ENCODE results near the gene GORASP2. TPM values are rescaled to one million over a fixed set of nuclear protein-coding genes. Genes with fewer than 3 reads are reported as not detected.

GORASP2 gene
- total RNA-seq, 1 experiment from 2014 or later: 102 TPM

DNA sequence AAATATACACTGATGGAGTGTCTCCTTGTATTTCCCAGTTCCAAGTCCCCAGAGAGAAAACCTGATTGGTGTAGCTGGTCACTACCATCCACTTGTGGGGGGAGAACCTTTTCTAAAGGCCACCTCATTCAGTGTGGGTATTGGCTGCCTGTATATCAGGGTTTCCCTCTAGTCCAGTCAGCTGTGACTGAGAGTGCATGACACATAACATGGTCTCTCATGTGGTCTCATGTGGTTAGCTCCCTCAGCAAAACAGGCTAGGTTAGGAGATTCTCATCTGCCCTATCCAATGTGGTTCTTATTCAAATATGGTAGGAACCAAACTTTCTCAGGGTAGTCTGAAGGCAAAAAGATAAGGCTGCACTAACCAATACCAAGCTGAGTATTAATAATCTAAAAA lies 4.1 kb upstream of the GORASP2 start:
- H3K4me1 Mint-ChIP-seq: peaks cover 22% of the 10 kb centered on the region
- ATAC-seq (no peak), DNase-seq (ENCODE audit: low spot score) (no peak)
- H3K27me3 Mint-ChIP-seq (ENCODE audit: low read depth): no peaks in the 10 kb centered on the region
- no peak overlapping the region for H3K27ac Mint-ChIP-seq
- peaks cover 31% of the 10 kb centered on the region for H3K36me3 Mint-ChIP-seq
- CTCF ChIA-PET: no interaction called here
- TF ChIP-seq, protein P1, sequence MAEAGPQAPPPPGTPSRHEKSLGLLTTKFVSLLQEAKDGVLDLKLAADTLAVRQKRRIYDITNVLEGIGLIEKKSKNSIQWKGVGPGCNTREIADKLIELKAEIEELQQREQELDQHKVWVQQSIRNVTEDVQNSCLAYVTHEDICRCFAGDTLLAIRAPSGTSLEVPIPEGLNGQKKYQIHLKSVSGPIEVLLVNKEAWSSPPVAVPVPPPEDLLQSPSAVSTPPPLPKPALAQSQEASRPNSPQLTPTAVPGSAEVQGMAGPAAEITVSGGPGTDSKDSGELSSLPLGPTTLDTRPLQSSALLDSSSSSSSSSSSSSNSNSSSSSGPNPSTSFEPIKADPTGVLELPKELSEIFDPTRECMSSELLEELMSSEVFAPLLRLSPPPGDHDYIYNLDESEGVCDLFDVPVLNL (CRISPR knock-in tag; IDR thresholded peaks at IDR 0.05; ENCODE audit: borderline replicate concordance, low read depth): no peak
- TF ChIP-seq, protein P2, sequence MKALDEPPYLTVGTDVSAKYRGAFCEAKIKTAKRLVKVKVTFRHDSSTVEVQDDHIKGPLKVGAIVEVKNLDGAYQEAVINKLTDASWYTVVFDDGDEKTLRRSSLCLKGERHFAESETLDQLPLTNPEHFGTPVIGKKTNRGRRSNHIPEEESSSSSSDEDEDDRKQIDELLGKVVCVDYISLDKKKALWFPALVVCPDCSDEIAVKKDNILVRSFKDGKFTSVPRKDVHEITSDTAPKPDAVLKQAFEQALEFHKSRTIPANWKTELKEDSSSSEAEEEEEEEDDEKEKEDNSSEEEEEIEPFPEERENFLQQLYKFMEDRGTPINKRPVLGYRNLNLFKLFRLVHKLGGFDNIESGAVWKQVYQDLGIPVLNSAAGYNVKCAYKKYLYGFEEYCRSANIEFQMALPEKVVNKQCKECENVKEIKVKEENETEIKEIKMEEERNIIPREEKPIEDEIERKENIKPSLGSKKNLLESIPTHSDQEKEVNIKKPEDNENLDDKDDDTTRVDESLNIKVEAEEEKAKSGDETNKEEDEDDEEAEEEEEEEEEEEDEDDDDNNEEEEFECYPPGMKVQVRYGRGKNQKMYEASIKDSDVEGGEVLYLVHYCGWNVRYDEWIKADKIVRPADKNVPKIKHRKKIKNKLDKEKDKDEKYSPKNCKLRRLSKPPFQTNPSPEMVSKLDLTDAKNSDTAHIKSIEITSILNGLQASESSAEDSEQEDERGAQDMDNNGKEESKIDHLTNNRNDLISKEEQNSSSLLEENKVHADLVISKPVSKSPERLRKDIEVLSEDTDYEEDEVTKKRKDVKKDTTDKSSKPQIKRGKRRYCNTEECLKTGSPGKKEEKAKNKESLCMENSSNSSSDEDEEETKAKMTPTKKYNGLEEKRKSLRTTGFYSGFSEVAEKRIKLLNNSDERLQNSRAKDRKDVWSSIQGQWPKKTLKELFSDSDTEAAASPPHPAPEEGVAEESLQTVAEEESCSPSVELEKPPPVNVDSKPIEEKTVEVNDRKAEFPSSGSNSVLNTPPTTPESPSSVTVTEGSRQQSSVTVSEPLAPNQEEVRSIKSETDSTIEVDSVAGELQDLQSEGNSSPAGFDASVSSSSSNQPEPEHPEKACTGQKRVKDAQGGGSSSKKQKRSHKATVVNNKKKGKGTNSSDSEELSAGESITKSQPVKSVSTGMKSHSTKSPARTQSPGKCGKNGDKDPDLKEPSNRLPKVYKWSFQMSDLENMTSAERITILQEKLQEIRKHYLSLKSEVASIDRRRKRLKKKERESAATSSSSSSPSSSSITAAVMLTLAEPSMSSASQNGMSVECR (CRISPR knock-in tag; IDR thresholded peaks at IDR 0.05; ENCODE audit: borderline replicate concordance): no peak
- TF ChIP-seq ZNF423 (CRISPR knock-in tag; IDR thresholded peaks at IDR 0.05): no peak
- TF ChIP-seq, protein P3, sequence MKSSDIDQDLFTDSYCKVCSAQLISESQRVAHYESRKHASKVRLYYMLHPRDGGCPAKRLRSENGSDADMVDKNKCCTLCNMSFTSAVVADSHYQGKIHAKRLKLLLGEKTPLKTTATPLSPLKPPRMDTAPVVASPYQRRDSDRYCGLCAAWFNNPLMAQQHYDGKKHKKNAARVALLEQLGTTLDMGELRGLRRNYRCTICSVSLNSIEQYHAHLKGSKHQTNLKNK (CRISPR knock-in tag; IDR thresholded peaks at IDR 0.05): no peak
- TF ChIP-seq PRRX2 (CRISPR knock-in tag; IDR thresholded peaks at IDR 0.05): no peak
- TF ChIP-seq, protein P4, sequence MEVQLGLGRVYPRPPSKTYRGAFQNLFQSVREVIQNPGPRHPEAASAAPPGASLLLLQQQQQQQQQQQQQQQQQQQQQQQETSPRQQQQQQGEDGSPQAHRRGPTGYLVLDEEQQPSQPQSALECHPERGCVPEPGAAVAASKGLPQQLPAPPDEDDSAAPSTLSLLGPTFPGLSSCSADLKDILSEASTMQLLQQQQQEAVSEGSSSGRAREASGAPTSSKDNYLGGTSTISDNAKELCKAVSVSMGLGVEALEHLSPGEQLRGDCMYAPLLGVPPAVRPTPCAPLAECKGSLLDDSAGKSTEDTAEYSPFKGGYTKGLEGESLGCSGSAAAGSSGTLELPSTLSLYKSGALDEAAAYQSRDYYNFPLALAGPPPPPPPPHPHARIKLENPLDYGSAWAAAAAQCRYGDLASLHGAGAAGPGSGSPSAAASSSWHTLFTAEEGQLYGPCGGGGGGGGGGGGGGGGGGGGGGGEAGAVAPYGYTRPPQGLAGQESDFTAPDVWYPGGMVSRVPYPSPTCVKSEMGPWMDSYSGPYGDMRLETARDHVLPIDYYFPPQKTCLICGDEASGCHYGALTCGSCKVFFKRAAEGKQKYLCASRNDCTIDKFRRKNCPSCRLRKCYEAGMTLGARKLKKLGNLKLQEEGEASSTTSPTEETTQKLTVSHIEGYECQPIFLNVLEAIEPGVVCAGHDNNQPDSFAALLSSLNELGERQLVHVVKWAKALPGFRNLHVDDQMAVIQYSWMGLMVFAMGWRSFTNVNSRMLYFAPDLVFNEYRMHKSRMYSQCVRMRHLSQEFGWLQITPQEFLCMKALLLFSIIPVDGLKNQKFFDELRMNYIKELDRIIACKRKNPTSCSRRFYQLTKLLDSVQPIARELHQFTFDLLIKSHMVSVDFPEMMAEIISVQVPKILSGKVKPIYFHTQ (CRISPR knock-in tag; IDR thresholded peaks at IDR 0.05): no peak
- no peak overlapping the region for H3K4me3 Mint-ChIP-seq
- H3K9me3 Mint-ChIP-seq: peaks cover 27% of the 10 kb centered on the region
- POLR2A ChIA-PET: no interaction called here

DNA sequence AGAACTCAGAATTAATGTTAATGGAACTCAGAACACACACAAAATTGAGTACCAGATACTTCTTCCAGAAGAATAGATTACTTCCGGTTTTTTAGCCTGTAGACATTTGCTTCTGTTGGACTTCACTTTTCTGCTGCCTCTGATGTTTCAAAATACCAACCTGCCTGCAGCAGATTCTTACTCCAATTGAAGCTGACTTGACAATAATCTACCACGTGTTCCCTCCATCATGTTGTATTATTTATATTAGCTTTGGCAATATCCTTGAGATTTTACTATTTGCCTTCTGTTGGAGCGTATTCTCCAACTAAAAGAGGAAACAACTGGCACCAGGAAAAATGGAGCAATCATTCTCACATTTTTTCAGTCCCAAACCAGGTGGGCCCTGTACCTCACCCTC lies 3.1 kb upstream of the GORASP2 start:
- no peak for DNase-seq (ENCODE audit: low spot score)
- Mint-ChIP-seq H3K36me3 (peaks cover 31% of the 10 kb centered on the region), H3K9me3 (peaks cover 24% of the 10 kb centered on the region), H3K27me3 (ENCODE audit: low read depth) (no peaks in the 10 kb centered on the region), H3K27ac (no peak overlapping the region), H3K4me3 (no peak overlapping the region), H3K4me1 (peaks cover 31% of the 10 kb centered on the region)
- ChIA-PET POLR2A (no interaction called here), CTCF (no interaction called here)
- no peak for ATAC-seq
- TF ChIP-seq, protein P5, sequence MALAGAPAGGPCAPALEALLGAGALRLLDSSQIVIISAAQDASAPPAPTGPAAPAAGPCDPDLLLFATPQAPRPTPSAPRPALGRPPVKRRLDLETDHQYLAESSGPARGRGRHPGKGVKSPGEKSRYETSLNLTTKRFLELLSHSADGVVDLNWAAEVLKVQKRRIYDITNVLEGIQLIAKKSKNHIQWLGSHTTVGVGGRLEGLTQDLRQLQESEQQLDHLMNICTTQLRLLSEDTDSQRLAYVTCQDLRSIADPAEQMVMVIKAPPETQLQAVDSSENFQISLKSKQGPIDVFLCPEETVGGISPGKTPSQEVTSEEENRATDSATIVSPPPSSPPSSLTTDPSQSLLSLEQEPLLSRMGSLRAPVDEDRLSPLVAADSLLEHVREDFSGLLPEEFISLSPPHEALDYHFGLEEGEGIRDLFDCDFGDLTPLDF (CRISPR knock-in tag; IDR thresholded peaks at IDR 0.05): no peak
- TF ChIP-seq, protein P2 (CRISPR knock-in tag; IDR thresholded peaks at IDR 0.05; ENCODE audit: borderline replicate concordance): no peak
- TF ChIP-seq RORB (CRISPR knock-in tag; IDR thresholded peaks at IDR 0.05) (no peak), FOXP1 (CRISPR knock-in tag; IDR thresholded peaks at IDR 0.05; ENCODE audit: borderline replicate concordance) (no peak), NFATC4 (CRISPR knock-in tag; IDR thresholded peaks at IDR 0.05) (no peak), TEAD1 (CRISPR knock-in tag; IDR thresholded peaks at IDR 0.05) (no peak), RELA (CRISPR knock-in tag; IDR thresholded peaks at IDR 0.05; ENCODE audit: borderline replicate concordance) (no peak)

Measured in WTC11 (cell line).